Measurements from ENCODE around the gene ALDH1A1.

ALDH1A1 gene

DNA sequence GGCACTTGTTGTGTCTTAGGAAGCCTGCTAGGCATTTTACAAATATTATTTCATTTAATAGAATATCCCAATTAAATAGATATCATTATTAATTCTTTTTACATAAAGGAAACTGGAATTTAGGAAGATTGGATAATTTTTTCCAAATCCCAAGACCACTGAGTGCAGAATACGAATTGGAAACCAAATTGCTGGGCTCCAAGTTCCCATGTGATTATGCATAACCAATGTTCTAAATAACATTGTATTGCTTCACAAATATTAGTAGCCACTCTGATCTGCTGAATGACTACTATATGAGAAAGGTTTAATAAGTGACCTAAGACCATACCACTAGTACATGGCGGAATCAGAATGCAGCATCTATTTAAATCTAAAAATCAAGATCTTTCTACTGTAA is 57.7 kb downstream of the ALDH1A1 start:
- H3K4me3 ChIP-seq (ENCODE audit: control insufficient read depth, low read depth, low read length) = no peak overlapping the region
- TF ChIP-seq, protein P1, sequence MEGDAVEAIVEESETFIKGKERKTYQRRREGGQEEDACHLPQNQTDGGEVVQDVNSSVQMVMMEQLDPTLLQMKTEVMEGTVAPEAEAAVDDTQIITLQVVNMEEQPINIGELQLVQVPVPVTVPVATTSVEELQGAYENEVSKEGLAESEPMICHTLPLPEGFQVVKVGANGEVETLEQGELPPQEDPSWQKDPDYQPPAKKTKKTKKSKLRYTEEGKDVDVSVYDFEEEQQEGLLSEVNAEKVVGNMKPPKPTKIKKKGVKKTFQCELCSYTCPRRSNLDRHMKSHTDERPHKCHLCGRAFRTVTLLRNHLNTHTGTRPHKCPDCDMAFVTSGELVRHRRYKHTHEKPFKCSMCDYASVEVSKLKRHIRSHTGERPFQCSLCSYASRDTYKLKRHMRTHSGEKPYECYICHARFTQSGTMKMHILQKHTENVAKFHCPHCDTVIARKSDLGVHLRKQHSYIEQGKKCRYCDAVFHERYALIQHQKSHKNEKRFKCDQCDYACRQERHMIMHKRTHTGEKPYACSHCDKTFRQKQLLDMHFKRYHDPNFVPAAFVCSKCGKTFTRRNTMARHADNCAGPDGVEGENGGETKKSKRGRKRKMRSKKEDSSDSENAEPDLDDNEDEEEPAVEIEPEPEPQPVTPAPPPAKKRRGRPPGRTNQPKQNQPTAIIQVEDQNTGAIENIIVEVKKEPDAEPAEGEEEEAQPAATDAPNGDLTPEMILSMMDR (conservative IDR thresholded peaks at IDR 0.05; ENCODE audit: control insufficient read depth, insufficient read depth, low read depth, low read length) = no peak
- DNase-seq (ENCODE audit: low read depth) = peak; percentile 15

DNA sequence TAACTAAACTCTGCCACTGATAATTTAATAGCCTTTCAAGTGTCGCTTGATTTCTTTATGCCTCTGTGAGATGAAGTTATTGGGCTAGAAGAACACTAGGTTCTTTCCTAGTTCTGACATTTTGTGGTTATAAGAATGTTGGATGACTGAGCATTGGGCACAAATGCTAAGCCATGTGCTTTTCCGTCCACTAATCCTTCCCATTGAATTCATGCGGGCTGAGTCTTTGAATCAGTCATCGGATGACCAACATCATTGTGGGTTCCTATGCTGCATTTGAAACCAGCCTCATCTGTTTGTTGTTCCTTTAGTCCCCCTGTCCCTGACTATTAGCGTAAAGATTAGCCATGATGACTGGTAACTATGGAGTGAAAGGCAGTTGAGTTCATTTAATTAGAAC is 58.5 kb downstream of the ALDH1A1 start:
- no peak overlapping the region for H3K4me3 ChIP-seq (ENCODE audit: control insufficient read depth, low read depth, low read length)
- TF ChIP-seq, protein P1 (conservative IDR thresholded peaks at IDR 0.05; ENCODE audit: control insufficient read depth, insufficient read depth, low read depth, low read length) = no peak
- peak; percentile 93 for DNase-seq (ENCODE audit: low read depth)

DNA sequence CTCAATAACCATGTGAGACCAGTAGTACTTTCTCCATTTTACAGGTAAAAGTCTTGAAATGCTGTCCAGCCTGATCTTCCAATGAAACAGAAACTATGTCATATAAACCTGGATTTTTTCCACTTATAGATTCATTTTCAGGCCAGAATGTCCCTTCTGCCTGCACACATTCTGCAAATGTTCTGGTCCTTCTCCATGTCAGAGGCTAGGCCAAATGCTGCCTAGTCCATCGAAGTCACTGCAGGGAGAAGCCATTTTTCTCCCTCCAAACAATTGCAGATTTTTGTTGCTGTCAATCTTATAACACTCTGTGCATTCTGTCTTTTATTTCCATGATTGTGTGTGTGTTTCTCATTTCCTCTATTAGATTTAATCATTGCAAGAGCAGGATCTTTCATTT is 59.4 kb downstream of the ALDH1A1 start:
- TF ChIP-seq, protein P1 (conservative IDR thresholded peaks at IDR 0.05; ENCODE audit: control insufficient read depth, insufficient read depth, low read depth, low read length) = no peak
- no peak overlapping the region for H3K4me3 ChIP-seq (ENCODE audit: control insufficient read depth, low read depth, low read length)
- no peak for DNase-seq (ENCODE audit: low read depth)

DNA sequence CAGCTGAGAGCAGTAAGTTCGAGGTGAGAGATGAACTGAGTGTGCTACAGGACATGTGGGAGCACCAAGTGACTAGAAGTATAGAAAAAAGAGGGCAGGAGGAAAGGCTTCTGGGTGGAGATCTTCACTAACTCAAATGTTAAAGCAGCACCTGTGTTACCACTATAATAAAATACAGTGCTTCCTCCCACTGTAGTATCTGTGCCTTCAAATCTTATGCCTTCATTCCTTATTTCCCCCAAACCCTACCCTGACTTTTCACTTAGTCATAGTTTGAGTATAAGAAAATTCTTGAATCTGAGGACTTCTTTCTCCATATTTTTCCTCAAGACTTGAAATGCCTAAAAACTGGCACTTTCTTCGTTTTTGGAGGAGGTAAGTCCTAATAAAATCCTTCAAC is 61.8 kb downstream of the ALDH1A1 start:
- TF ChIP-seq, protein P1 (conservative IDR thresholded peaks at IDR 0.05; ENCODE audit: control insufficient read depth, insufficient read depth, low read depth, low read length) = no peak
- no peak overlapping the region for H3K4me3 ChIP-seq (ENCODE audit: control insufficient read depth, low read depth, low read length)
- no peak for DNase-seq (ENCODE audit: low read depth)

DNA sequence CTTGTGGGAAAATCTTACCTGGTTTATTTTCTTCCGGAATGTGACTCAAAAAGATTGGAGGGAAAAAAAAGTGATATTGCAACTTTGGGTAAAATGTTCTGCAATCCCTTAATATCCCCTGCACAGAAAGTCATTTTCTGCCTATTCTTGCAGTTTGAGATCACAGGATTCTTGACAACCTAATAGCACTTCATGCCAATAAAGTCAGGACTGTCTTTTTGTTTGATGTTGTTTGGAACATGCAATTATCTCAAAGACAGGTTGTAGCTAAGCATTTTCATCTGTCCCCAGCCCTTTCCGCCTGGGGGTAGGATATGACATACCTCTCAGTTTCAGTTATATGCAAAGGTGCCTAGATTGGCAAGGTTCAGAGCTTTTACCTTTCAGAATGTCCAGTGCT is 63.9 kb downstream of the ALDH1A1 start:
- no peak for DNase-seq (ENCODE audit: low read depth)
- no peak overlapping the region for H3K4me3 ChIP-seq (ENCODE audit: control insufficient read depth, low read depth, low read length)
- TF ChIP-seq, protein P1 (conservative IDR thresholded peaks at IDR 0.05; ENCODE audit: control insufficient read depth, insufficient read depth, low read depth, low read length) = no peak

DNA sequence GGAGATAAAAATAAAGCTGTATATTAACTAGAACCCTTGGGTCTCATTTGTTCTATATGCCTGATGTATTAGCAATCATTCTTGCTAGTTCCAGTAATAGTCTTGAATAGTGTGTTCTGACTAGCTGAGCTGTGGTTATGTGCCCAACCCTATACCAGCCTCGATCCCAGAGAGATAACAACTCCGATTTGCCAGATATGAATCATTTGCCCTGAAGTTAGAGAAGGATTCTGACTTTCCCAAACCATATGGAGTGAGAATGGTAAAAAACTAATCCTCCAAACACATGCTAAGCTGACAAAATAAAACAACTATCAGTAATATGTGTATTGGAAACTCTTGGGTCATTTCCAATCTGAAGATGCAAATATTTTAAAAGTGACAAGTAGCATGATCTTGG is 64.8 kb downstream of the ALDH1A1 start:
- H3K4me3 ChIP-seq (ENCODE audit: control insufficient read depth, low read depth, low read length) = no peak overlapping the region
- no peak for DNase-seq (ENCODE audit: low read depth)
- TF ChIP-seq, protein P1 (conservative IDR thresholded peaks at IDR 0.05; ENCODE audit: control insufficient read depth, insufficient read depth, low read depth, low read length) = no peak

DNA sequence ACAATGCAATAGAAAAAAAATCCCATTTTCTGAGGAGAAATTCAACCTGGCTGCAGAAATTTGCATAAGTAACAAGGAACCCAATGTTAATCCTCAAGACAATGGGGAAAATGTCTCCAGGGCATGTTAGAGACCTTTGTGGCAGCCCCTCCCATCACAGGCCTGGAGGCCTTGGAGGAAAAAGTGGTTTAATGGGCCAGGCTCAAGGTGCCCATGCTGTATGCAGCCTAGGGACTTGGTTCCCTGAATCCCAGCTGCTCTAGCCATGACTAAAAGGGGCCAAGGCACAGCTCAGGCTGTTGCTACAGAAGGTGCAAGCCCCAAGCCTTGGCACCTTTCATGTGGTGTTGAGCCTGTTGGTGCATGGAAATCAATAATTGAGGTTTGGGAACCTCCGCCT is 66.5 kb downstream of the ALDH1A1 start:
- no peak overlapping the region for H3K4me3 ChIP-seq (ENCODE audit: control insufficient read depth, low read depth, low read length)
- no peak for DNase-seq (ENCODE audit: low read depth)
- TF ChIP-seq, protein P1 (conservative IDR thresholded peaks at IDR 0.05; ENCODE audit: control insufficient read depth, insufficient read depth, low read depth, low read length) = no peak
